Measurements from ENCODE around the gene CRISP1. TPM values are rescaled to one million over a fixed set of nuclear protein-coding genes. Genes with fewer than 3 reads are reported as not detected.

CRISP1 gene
- total and polyA plus RNA-seq, 10 of the 15 experiments (the other 5 are each of a cell fraction or from before 2014, with no cell fraction given), result not detected

- intact Hi-C loops (cut with micrococcal nuclease; ENCODE audit: unreplicated experiment), result no loop called here
- H3K27ac ChIP-seq (ENCODE audit: control insufficient read depth, insufficient read depth), result no peak overlapping the region
- CTCF ChIA-PET, result no interaction called here
- TF ChIP-seq SREBF2 (IDR thresholded peaks at IDR 0.05; ENCODE audit: low read length) (no peak), MTA2 (IDR thresholded peaks at IDR 0.05; ENCODE audit: low read depth) (no peak)
- in situ Hi-C loops (cut with MboI), result no loop called here
- no peak overlapping the region for H3K4me2 ChIP-seq (ENCODE audit: control insufficient read depth, insufficient read depth)
- no peak for ATAC-seq
- no peak overlapping the region for H3K9ac ChIP-seq (ENCODE audit: control insufficient read depth, insufficient read depth, low read length)
- no peak overlapping the region for H2AFZ ChIP-seq (ENCODE audit: control insufficient read depth, low read depth, low read length)
- H3K9me3 ChIP-seq (replicated peaks; ENCODE audit: control insufficient read depth, insufficient read depth, low read length), result no peaks in the 10 kb centered on the region
- POLR2A ChIA-PET, result no interaction called here
- FAIRE-seq, result no peak
- H4K20me1 ChIP-seq (ENCODE audit: control insufficient read depth, insufficient read depth), result no peaks in the 10 kb centered on the region
- no peak for DNase-seq (ENCODE audit: low read depth, low spot score)
- no peaks in the 10 kb centered on the region for H3K27me3 ChIP-seq (replicated peaks in 1 of 2; ENCODE audit: control insufficient read depth in 2 of 2, insufficient read depth in 2 of 2, low read length in 1 of 2)
- 32% methylated on average over 3 of the region's 3 CpGs for WGBS (ENCODE audit: insufficient coverage, insufficient replicate concordance, low lambda C conversion rate, missing lambda C conversion rate)
- no TSS peak for BruUV-seq (replicated peaks)
- SMC1A ChIA-PET (ENCODE audit: uncharacterized antibody, unreplicated experiment), result interaction anchor here (0.7 kb wide), 1 partner anchor 9 kb away, joined by 3 read pairs; no protein-coding TSS in a partner anchor
- H3K4me3 ChIP-seq, result no peak overlapping the region
- no peaks in the 10 kb centered on the region for H3K4me1 ChIP-seq (ENCODE audit: control insufficient read depth, insufficient read depth, low read length)
- no peaks in the 10 kb centered on the region for H3K36me3 ChIP-seq (ENCODE audit: control insufficient read depth in 2 of 2, insufficient read depth in 2 of 2, low read length in 1 of 2)
- no peaks in the 10 kb centered on the region for H3K79me2 ChIP-seq (ENCODE audit: control insufficient read depth, insufficient read depth, low read length)
- RAD21 ChIA-PET (ENCODE audit: unreplicated experiment), result no interaction called here
Observed at GRCh38 chr6:49835140-49835539, 31.2 kb downstream of the CRISP1 start.

- POLR2A ChIA-PET, result no interaction called here
- Histone ChIP-seq H3K4me1 (ENCODE audit: control insufficient read depth, insufficient read depth, low read length) (no peaks in the 10 kb centered on the region), H4K20me1 (ENCODE audit: control insufficient read depth, insufficient read depth) (no peaks in the 10 kb centered on the region), H3K36me3 (ENCODE audit: control insufficient read depth in 2 of 2, insufficient read depth in 2 of 2, low read length in 1 of 2) (no peaks in the 10 kb centered on the region), H3K27ac (ENCODE audit: control insufficient read depth, insufficient read depth) (no peak overlapping the region), H3K9me3 (replicated peaks; ENCODE audit: control insufficient read depth, insufficient read depth, low read length) (no peaks in the 10 kb centered on the region), H3K9ac (ENCODE audit: control insufficient read depth, insufficient read depth, low read length) (no peak overlapping the region), H3K4me2 (ENCODE audit: control insufficient read depth, insufficient read depth) (no peak overlapping the region), H3K27me3 (replicated peaks in 1 of 2; ENCODE audit: control insufficient read depth in 2 of 2, insufficient read depth in 2 of 2, low read length in 1 of 2) (no peaks in the 10 kb centered on the region), H3K79me2 (ENCODE audit: control insufficient read depth, insufficient read depth, low read length) (no peaks in the 10 kb centered on the region), H3K4me3 (no peak overlapping the region), H2AFZ (ENCODE audit: control insufficient read depth, low read depth, low read length) (no peak overlapping the region)
- CTCF ChIA-PET, result no interaction called here
- no TSS peak for BruUV-seq (replicated peaks)
- no peak for TF ChIP-seq POLR2AphosphoS5 (IDR thresholded peaks at IDR 0.05; ENCODE audit: low read length)
- TF ChIP-seq E2F4 (IDR thresholded peaks at IDR 0.05; ENCODE audit: low read depth, low read length), result no peak
- no peak for TF ChIP-seq SKIL (IDR thresholded peaks at IDR 0.05; ENCODE audit: low read depth, poor library complexity, severe bottlenecking)
- TF ChIP-seq SUPT20H (IDR thresholded peaks at IDR 0.05; ENCODE audit: borderline replicate concordance, control insufficient read depth, low read depth, low read length), result no peak
- no peak for TF ChIP-seq IRF3 (IDR thresholded peaks at IDR 0.05)
- no peak for TF ChIP-seq ZNF592 (IDR thresholded peaks at IDR 0.05)
- TF ChIP-seq RB1 (IDR thresholded peaks at IDR 0.05; ENCODE audit: borderline replicate concordance), result no peak
- ATAC-seq, result no peak
- in situ Hi-C loops (cut with MboI) (no loop called here), intact Hi-C loops (cut with micrococcal nuclease; ENCODE audit: unreplicated experiment) (no loop called here)
- WGBS (ENCODE audit: insufficient coverage, insufficient replicate concordance, low lambda C conversion rate, missing lambda C conversion rate), result 20% methylated on average over 1 of the region's 1 CpG
- no peak for DNase-seq (ENCODE audit: low read depth, low spot score)
- no peak for FAIRE-seq
- RAD21 ChIA-PET (ENCODE audit: unreplicated experiment), result no interaction called here
- SMC1A ChIA-PET (ENCODE audit: uncharacterized antibody, unreplicated experiment), result no interaction called here
Observed at GRCh38 chr6:49833386-49833785, 32.9 kb downstream of the CRISP1 start.
